SU-DHL-6 (cell line): ENCODE results near the gene MISP.

Source experiments
- EZH2phosphoT487 ChIP-seq: fragments of 200-600 bp; sonication (generic), shearing (Covaris generic); conservative IDR thresholded peaks from 2 replicates; pipeline ENCODE4 v1.6.1; 2018; ENCODE audit warnings: mild to moderate bottlenecking, antibody characterized with exemption, low read length, moderate library complexity, mixed read lengths
- TF ChIP-seq, protein P1 (sequence below): fragments of 200-600 bp; sonication (generic); IDR thresholded peaks from one replicate; pipeline ENCODE4 v1.5.1; 2017; ENCODE audit warnings: antibody characterized with exemption, mild to moderate bottlenecking, low read length, moderate library complexity; ENCODE audit not compliant: insufficient read depth, poor library complexity, severe bottlenecking

DNA sequence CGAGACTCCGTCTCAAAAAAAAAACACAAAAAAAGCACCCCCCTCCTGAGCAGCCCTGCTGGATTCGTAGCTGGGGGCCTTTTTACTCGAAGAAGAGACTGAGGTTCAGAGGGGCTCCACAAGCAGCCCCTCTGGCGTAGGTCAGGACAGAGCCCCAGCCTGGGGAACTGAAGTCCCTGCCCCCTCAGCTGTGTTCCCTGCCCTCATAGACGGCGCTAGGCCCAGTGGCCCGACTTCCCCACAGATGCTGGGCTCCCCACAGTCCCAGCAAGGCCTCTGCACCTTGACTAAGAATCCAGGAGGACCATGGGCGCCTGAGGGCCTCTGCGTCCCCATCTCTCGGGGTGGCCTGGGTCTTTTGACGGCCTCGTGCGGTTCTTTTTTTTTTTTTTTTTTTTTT lies 1.1 kb upstream of the MISP start:
- no peak for TF ChIP-seq EZH2phosphoT487
- TF ChIP-seq, protein P1, sequence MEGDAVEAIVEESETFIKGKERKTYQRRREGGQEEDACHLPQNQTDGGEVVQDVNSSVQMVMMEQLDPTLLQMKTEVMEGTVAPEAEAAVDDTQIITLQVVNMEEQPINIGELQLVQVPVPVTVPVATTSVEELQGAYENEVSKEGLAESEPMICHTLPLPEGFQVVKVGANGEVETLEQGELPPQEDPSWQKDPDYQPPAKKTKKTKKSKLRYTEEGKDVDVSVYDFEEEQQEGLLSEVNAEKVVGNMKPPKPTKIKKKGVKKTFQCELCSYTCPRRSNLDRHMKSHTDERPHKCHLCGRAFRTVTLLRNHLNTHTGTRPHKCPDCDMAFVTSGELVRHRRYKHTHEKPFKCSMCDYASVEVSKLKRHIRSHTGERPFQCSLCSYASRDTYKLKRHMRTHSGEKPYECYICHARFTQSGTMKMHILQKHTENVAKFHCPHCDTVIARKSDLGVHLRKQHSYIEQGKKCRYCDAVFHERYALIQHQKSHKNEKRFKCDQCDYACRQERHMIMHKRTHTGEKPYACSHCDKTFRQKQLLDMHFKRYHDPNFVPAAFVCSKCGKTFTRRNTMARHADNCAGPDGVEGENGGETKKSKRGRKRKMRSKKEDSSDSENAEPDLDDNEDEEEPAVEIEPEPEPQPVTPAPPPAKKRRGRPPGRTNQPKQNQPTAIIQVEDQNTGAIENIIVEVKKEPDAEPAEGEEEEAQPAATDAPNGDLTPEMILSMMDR, result no peak
